Stimulated activated CD8-positive, alpha-beta memory T cell treated with anti-CD3 and anti-CD28 coated beads, Interleukin-7, amount 100 ng/mL, for 4 hours (primary cell): ENCODE measurements around the gene TEX35.

Experiments
- DNase-seq, 2 donors: peaks; one replicate each; pipeline ENCODE4 v3.0.0-alpha.2; 2020; ENCODE audit warnings: low read depth in 2 of 2

Gene TEX35

DNA sequence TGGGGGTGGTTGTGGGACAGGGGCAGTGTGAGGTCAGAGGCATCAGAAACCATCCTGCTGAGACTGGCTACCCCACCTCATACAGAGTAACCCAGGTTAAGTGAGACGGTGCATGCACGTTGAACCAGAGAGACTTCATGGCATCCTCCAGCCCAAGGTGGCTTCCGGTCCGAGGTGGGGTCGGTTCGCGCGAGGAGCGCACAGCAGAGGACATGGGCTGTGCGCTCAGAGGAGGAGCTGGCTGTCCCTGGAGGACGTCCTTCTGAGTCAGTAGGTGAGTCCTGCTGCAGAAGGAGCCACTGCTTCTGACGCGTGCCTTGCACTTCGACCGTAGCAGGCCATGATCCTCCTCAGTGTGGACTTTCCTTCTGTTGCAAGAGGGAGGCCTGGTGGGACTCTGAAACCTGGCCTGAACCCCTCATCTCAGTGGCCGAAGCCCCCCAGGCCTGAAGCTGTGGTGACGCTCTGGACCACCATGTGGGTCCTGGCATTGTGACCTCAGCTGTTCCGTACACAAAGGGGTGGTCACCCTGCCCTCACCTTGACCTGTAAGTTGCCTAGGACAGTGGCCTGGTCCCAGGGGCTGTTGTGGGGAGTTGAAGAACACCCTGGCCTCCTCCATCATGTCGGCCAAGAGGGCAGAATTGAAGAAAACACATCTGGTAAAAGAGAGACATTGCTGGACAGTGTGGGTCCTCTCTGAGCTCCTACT is at the start of gene TEX35:
TSS of gene TEX35 (plus strand) at position 544 of the 712 bp plus-strand sequence. CDS start at position 624, 80 bp downstream.
- DNase-seq = no peak

DNA sequence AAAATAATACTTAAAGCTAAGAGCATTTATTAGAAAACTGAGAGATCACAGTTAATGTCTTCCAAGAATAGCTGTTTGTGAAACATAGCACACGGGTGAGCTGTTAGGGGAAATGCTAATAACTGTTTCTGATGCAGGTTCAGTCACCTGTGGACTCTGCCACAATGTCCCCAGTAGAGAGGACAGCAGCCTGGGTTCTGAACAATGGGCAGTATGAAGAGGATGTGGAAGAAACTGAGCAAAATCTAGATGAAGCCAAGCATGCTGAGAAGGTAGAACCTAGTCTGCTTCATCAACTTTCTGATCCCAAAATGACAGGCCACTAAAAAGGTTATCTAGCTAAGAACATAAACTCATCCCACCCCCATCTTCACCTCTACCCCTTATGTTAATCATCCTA is 48.8 kb upstream of the TEX35 start:
- DNase-seq = no peak

DNA sequence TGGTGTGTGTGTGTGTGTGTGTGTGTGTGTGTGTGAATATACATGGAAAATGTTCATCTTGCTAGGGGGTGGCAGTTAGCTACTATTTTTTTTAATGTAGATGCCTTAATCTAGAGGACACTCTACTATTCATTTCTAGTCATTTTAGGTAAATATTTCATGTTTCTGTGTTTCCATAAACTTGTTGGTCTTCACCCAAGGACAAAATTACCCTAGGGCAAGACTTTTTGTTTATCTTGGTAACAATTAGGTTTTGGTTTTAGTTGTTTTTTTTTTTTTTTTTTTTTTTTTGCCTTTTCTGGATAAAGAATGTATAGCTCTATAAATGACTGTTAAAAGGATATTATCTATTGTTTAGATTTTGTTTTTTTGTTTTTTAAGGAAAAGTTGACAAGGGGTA is 48.3 kb upstream of the TEX35 start:
- DNase-seq = no peak

DNA sequence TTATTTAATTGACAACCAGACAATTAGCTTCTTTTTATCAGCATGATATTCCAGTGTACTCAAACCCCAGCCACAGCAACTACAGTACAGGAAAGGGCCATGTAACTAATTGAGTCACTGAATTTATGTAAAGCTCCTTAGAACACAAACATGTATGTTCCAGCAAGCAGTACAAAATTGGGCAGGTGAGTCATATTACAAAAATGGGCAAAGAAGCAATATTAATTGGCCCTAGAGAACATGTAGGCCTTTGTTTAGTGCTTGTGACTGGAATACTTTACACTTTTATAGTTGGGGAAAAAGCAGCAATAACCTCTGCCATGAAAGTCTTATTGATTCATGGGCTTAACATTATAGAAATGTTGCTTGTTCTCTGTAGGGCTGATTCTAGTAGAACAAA is 47.9 kb upstream of the TEX35 start:
- no peak for DNase-seq

DNA sequence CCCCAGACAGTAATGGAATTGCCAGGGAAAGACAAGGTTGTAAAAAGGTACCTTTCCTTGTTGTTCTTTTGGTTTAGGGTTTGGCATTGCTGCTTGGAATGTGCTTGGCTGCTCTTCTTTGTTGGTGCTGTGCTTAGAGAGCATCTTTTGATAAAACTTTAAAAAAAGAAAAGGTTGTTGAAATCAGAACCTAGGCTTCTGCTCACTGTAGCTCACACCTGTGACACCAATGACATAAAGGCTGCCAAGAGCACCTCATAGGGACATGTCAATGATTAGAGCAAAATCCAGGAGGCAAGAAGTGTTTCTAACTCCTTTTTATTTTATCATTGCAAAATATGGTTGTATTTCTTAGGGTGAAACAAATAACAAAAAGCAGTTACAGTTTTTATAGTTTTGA is 45.1 kb upstream of the TEX35 start:
- no peak for DNase-seq

DNA sequence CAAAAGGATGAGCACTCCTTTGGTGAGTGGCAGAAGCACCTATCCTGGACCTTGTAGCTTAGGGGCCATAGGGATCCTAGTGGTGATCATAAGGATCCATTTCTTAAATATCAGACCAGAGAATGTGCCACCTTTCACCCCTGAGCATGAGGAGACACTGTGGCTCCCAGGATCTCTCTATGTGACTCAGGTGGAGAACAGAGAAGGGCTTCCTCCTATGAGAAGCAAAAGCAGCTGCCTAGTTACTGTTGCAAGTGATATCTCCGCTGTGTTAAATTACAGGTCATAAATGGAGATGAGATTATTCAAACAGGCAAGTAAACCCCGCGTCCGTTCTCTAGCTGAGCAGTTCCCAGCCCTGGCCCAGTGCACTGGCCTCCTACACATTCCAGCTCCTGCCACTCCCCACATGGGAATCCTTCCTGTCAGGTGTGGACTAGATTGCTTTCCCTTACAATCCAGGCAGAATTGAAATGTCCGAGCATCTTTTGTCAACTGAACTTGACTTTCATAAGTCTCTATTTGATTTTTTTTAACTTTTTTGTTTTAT is 42.4 kb upstream of the TEX35 start:
- DNase-seq = no peak

DNA sequence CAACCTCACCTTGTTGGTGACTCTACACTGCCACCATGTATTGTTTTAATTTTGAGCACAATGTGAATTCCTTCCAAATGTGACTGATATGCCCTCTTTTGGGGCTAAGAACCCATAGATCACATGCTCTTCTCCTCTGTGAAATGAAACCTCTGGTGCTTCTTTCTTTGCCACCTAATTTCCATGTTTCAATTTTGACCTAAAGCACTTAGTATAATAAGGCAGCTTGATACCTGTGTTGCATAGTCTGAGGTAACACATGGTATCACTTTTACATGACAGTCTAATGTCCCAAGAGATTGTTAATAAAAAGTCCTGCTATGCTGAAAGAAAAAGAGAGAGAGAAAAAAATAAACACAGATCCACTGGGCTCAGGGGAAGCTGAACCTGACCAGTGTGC is 40.4 kb upstream of the TEX35 start:
- no peak for DNase-seq

DNA sequence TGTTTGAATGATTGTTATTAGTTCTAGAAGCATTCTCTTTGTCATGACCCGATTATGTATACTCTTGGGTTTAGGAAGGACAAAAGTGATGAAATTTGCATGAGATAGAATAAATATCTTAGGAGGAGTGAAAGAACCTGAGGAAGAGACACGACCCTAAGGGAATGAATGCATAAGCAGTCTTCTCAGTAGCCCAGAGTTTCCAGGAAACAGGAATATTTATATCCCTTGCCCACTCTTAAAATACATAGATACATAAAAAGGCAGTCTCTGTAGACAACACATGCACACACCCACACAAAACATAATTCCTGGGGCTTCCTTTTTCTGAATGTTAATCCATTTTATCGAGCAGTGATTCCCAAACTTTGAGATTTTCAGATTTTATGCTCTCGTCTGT is 35.5 kb upstream of the TEX35 start:
- DNase-seq = no peak

DNA sequence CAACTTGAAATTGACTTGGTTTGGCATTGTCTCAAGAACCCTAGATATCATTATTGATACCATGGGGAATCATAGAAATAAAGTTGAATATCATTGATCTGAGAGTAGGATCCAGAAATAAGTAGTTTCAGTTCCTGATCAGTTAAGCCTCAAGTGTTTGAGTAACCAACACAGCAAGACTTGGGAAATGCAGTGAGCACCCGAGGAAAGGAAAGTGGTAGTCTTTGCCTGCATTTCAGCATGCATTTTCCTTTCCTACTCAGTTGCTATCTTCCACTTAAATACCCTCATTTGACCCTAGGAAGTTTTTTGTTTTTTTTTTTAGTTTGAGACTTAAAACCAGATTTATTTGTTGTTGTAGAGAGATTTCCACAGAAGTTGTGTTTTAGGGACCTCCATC is 35.1 kb upstream of the TEX35 start:
- no peak for DNase-seq

DNA sequence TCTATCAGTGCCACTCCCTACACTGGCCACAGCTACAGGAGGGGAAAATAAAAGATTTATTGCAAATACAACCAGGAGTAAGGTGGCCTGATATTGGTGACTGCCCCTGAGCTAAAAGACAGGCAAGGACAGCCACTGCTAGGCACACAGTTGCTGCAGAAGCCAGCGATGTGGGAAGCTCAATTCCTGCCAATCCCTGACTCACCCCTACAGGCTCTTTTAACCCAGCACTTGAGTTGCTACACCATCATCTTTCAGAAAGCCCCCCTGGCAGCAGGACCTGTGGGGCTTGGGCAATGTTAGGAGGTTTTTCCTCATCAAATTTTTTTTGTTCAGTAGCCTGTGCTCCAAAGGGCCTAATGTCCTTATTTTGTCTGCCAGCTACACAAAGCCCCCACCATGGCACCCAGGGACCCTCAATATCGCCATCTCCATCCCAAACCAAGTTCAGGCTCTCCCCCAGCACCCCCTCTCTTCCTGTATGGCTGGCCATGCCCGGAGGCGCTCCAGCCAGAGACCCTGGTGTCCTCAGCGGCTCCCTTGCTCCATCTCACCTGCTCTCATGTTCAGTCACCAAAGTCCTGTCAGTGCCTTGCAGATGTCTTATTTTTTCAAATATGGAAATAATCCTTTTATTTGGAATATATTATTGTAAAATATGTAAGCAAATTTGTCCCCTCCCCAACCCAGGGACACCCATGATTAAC is 29.5 kb upstream of the TEX35 start:
- DNase-seq = no peak

DNA sequence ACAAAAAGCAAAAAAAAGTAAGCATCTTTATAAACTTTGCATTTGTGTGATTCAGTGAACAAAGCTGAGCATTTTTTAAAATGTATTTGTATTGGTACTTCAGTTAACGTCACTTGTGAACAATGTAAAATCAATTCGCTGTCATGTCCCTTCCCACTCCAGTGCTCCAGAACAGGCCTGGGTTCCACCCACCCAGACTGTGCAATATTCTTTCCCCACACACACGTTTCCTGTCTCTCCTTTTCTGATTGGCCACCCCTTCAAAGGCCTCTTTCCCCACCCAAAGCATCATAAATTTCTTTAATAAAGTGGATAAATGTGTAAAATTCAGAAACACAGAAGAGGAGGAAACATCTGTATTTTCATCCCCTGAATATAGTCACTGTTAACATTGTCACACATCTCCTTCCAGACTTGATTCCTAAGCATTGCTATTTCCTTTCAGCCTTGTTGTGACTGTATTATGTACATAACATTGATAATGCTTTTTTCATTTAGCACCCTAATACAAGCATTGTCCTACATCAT is 28.1 kb upstream of the TEX35 start:
- DNase-seq = no peak

DNA sequence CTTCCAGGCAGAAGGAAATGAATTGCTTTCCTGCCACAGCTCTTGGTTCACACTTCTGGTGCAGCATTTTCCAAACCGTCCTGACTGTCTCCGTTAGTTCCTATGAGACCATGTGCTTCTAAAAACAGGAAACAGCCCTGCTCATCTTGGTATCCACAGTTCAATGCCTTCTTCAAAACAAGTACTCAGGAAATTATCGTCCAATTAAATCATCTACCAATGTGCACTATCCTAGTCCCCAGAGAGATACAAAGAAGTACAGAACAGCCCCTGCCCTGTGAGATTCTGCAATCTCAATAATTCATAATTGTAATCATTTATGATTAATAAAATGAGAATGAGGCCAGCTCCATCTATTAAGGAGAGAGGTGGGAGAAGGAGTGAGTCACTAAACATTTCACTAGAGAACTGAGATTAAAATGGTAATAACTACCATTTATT is 27.3 kb upstream of the TEX35 start:
- DNase-seq = no peak

DNA sequence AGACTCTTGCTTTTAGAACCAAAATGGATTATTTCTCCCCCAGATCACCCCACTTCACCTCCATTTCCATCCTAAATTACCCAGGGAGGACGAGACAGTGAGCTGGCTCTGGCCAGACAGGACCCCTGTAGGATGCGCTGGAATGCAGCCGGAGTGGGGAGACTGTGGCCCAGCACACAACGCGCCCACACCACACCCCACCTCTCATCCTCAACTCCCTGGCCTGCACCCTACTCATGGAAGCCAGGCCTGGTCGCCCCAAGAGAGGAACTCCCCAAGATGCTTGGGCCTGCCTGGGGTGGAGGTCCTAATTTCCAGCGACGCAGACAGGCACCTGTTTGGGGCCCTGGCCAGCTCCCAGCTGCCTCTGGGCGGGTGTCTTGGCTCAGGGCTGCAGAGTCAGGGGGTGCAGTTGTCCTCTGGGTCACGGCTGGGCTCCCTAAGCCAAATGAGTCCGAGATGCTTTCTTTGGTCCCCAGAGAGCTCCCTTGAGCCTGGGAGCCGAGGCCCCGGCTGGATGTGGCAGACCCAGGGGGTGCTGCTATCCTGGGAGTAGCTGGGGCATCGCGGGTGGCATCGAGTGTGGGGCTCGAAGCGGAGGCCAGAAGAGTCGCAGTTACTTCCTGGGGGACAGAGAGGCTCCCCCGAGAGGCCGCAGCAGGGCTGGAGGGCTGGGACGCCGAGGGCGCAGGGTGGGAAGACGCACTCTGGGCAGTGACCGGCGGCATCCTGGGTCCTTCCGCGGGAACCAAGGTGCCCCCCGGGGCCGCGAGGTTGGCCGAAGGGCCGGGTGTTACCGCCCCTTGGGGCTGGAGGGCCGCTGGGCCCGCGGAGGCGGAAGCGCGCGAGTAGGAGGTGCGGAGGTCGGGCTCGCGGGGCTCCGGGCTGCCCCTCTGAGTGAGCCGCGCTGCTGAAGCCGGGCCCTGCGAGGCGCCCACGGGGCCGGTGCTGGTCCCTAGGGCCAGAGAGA is 26.5 kb upstream of the TEX35 start:
- no peak for DNase-seq

DNA sequence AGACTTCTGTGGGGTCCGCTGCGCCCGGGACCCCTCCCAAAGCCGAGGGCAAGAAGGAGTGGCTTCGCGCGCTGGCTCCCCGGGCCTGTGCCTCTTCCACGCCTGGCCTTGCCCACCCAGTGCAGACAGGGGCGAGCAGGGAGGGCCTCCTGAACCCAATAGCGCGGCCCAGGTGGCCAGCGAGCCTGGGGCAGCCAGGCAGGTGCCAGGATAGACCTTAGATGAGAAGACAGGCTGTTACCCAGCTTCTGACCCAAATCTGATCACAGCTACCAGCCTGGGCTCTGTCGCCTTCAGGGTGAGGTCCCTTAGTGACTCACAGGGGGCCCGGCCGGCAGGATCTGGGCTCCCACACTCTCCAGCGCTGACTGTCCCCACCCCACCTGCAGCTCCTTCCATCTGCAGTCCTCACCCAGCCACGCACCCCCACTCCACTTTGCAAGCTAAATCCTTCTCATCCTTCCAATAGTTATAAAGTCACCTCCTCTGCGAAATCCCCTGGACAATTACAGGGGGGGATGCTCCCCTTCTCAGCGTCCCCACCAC is 25.8 kb upstream of the TEX35 start:
- DNase-seq = no peak

DNA sequence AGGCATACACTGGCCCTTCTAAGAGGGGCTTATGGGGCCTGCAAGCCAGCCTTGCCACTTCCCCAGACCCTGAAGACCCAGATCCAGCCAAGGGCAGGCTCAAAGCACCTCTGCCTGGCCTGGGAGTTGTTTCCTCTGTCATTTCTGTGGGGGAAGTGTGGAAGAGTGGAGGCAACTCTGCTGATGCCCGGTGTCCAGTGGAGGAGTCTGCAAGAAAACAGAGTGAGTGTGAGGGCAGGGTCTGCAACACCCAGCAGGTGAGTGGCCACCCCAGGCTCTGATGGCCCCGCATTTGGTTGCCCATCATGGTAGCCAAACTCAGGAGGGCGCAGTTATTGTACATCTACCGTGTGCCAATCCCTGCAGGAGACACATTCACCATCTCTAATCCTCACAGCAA is 24.5 kb upstream of the TEX35 start:
- DNase-seq = no peak

DNA sequence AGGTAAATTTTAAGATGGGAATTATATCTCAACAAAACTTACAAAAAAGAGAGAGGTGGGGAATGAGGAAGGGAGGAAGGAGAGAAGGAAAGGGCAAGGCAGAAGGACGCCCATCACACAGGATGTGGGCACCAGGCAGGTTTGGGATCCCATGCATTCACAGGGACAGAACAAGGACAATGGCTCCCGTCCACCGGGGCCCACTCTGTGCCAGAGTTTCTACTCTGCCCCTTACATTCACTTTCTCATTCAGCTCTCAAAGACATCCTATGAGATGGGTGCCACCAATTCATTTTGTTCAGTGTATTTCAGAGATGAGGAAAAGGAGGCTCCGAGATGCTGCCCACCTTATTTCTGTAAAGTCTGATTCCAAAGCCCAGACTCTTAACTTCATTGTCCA is 23.5 kb upstream of the TEX35 start:
- DNase-seq = no peak

DNA sequence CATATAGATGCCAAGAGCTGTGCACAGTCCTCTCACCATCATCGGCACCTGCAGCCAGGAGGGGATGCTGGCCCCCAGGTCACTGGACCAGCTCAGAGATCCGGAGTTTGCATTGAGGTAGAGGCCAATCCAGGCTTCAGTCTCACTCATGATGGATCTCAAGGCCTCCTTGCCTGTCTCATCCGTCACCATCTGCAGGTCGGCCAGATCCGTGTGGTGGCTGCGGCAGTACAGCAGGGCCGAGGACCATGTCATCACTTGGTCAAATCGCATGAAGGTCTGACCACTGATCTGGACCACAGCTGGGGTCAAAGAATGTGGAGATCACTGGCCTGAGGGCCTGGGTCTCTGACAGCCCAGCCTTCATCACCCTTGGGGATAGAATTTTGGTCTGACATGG is 22.8 kb upstream of the TEX35 start:
- DNase-seq = no peak

DNA sequence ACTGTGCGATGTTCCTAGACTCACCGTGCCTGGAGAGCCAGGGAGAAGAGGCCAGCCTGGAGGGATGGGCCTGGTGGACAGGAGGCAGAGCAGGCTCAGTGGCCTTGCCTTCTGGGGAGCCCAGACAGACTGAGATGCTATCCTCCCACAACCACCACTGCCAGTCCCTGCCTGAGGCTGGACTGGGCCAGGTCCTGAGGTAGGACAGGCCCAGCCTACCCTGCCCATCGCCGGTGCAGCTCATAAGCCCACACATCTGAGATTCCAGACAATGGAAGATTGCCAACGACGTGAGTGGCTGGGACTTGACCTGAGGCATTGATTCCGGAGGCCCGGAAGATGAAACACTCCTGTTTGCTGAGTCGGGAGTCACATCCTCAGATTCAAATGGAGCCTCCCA is 21.9 kb upstream of the TEX35 start:
- no peak for DNase-seq

DNA sequence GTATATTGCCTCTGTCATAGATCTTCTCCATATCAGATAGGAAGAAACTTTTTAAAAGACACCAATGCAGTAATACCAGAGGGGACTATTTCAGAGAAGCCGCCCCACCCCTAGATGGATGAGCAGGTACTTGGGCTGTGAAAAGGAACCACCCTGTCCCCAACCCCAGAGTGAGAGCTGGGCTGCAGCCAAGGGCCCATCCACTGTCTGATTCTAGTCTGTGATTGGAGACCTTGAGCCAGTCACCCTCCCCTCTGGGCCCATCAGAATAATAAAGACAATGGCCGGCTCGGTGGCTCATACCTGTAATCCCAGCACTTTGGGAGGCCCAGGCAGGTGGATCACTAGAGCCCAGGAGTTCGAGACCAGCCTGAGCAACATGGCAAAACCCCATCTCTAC is 21.2 kb upstream of the TEX35 start:
- no peak for DNase-seq

DNA sequence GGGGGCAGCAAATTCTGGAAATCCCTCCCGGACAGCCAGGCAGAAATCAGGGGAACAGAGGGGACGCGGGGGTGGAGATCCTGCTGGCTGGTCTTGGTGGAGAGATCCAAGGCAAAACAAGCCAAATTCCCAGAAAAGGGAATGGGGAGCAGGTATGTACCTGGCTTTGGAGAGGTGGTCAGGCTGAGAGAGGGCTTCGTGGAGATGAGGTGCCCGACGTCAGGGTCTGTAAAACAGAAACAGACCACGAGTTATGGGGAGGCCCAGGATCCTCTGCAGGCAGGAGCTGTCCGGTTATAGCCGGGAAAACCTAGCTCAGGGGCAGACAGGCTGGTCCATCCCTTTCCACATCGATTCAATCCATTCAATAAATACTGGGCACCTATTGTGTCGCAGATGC is 20.6 kb upstream of the TEX35 start:
- DNase-seq = no peak

DNA sequence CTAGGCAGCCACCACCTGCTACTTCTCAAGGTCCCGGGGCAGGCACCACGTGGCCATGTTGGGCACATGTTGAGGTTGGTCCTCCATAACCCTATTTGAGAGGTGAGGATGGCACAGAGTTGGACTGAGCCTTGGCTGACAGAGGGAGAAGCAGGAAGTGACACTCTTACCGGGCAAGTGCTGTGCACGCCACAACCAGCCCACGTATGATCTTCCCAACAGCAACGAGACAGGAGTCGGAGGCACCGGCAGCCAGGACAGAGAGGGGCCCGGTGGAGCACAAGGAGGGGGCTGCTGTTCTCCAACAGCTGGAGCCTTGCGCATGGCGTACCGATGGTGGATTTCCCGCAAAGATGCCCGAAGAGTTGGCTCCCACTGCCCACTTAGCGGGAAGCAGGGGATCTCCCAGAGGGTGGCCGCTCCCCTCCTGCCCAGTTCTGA is 19.6 kb upstream of the TEX35 start:
- no peak for DNase-seq

DNA sequence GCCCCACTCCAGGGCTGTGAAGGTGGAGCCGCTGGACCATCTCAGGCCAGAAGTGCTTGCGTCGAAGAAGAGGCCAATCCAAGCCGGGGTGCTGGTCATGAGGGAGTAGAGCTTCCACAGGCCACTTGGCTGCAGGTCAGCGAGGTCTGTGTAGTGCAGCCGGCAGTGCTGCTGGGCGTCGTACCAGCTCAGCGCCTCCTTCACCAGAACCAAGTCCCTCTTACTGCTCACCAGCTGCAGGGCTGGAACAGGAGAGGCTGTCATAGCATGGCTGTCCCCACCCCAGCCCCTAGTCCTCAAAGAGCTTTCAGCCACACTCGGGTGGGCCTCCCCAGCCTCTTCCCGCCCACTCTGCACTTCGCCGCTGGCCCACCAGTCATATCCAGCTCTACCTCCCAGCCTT is 18.3 kb upstream of the TEX35 start:
- no peak for DNase-seq
